HepG2 (cell line): ENCODE data around the gene SF3B6. TPM values are rescaled to one million over a fixed set of nuclear protein-coding genes. Genes with fewer than 3 reads are reported as not detected.

ENCODE experiments used
- AHR ChIP-seq: IDR thresholded peaks from 2 replicates; pipeline ENCODE4 v1.6.1; 2018; ENCODE audit warnings: missing genetic modification reagents, missing compliant biosample characterization
- FOSL2 ChIP-seq: sonication (generic); formaldehyde crosslinking; IDR thresholded peaks from 2 replicates; pipeline ENCODE4 v1.4.0; 2020; ENCODE audit warnings: missing genetic modification reagents
- HOXD1 ChIP-seq: sonication (generic); formaldehyde crosslinking; IDR thresholded peaks from 2 replicates; pipeline ENCODE4 v1.5.0; 2020; ENCODE audit warnings: missing genetic modification reagents
- IKZF1 ChIP-seq: fragments of 450-650 bp; IDR thresholded peaks from 2 replicates; pipeline ENCODE4 v1.7.1; 2016
- NFE2 ChIP-seq: sonication (generic); formaldehyde crosslinking; IDR thresholded peaks from 2 replicates; pipeline ENCODE4 v1.4.0; 2020; ENCODE audit warnings: missing genetic modification reagents
- SAFB2 ChIP-seq: sonication (generic); formaldehyde crosslinking; IDR thresholded peaks from 2 replicates; pipeline ENCODE4 v1.5.1; 2020; ENCODE audit warnings: missing genetic modification reagents, low read depth, mild to moderate bottlenecking, borderline replicate concordance
- SRSF1 ChIP-seq: fragments of 200-400 bp; formaldehyde crosslinking; optimal IDR thresholded peaks from 2 replicates; pipeline ENCODE3; 2017; ENCODE audit warnings: mild to moderate bottlenecking, low read depth, low read length, moderate library complexity
- SRSF4 ChIP-seq: fragments of 200-400 bp; formaldehyde crosslinking; IDR thresholded peaks from one replicate; pipeline ENCODE4 v1.6.1; 2018; ENCODE audit warnings: mild to moderate bottlenecking, low read depth, low read length, moderate library complexity; ENCODE audit not compliant: poor library complexity, severe bottlenecking
- TBX2 ChIP-seq: sonication (generic); formaldehyde crosslinking; IDR thresholded peaks from 2 replicates; pipeline ENCODE4 v1.5.0; 2020; ENCODE audit warnings: missing genetic modification reagents, mild to moderate bottlenecking, borderline replicate concordance
- TCF7L2 ChIP-seq: IDR thresholded peaks from 2 replicates; pipeline ENCODE4 v1.6.1; 2011; ENCODE audit warnings: mild to moderate bottlenecking, low read depth, low read length, moderate library complexity
- TGIF2 ChIP-seq: IDR thresholded peaks from 2 replicates; pipeline ENCODE4 v1.6.1; 2016; ENCODE audit warnings: control low read depth, missing compliant biosample characterization
- U2AF2 ChIP-seq: fragments of 200-400 bp; formaldehyde crosslinking; IDR thresholded peaks from 2 replicates; pipeline ENCODE4 v1.6.1; 2017; ENCODE audit warnings: low read depth, mild to moderate bottlenecking, low read length
- ZFP82 ChIP-seq: sonication (generic); formaldehyde crosslinking; IDR thresholded peaks from 2 replicates; pipeline ENCODE4 v1.5.1; 2020; ENCODE audit warnings: mild to moderate bottlenecking, missing genetic modification reagents, borderline replicate concordance
- ZNF672 ChIP-seq: sonication (generic); formaldehyde crosslinking; IDR thresholded peaks from 2 replicates; pipeline ENCODE4 v1.8.1; 2022; ENCODE audit warnings: missing genetic modification reagents
- ZNF720 ChIP-seq: sonication (generic); formaldehyde crosslinking; IDR thresholded peaks from 2 replicates; pipeline ENCODE4 v1.4.0; 2020; ENCODE audit warnings: missing genetic modification reagents
- polyA plus RNA-seq, 8 experiments: library from polyadenylated mRNA; depleted of rRNA in 3 of 8; stranded (reverse) in 7 of 8; unstranded in 1 of 8; fragments of >200 nt; fragmentation: Illumina TruSeq in 4 of 8; extraction: Trizol in 4 of 8; gene quantifications; 2 replicates each; pipeline versions ENCODE4 v1.2.1 to v1.2.3, GENCODE V29; 2011 to 2016; ENCODE audit warnings: low read depth in 4 of 8, missing spikeins in 1 of 8, mixed read lengths in 1 of 8; ENCODE audit not compliant: insufficient read depth in 1 of 8
- total RNA-seq, 5 experiments: library from RNA; depleted of rRNA; stranded (reverse); fragments of >200 nt; fragmentation: Illumina TruSeq; extraction: Trizol; gene quantifications; 2 replicates each; pipeline ENCODE4 v1.2.3, GENCODE V29; 2016; ENCODE audit warnings: low read depth in 1 of 5
- TF ChIP-seq, protein P1 (sequence below): sonication (generic); formaldehyde crosslinking; IDR thresholded peaks from 2 replicates; pipeline ENCODE4 v1.4.0; 2020; ENCODE audit warnings: missing genetic modification reagents, mild to moderate bottlenecking, borderline replicate concordance
- TF ChIP-seq, protein P2 (sequence below): sonication (generic); formaldehyde crosslinking; IDR thresholded peaks from 2 replicates; pipeline ENCODE4 v1.5.1; 2020; ENCODE audit warnings: mild to moderate bottlenecking, missing genetic modification reagents, moderate library complexity

SF3B6 gene
- total and polyA plus RNA-seq, 2 of the 13 experiments (the other 11 are each of a cell fraction or from before 2014, with no cell fraction given) = 177 to 182 TPM

DNA sequence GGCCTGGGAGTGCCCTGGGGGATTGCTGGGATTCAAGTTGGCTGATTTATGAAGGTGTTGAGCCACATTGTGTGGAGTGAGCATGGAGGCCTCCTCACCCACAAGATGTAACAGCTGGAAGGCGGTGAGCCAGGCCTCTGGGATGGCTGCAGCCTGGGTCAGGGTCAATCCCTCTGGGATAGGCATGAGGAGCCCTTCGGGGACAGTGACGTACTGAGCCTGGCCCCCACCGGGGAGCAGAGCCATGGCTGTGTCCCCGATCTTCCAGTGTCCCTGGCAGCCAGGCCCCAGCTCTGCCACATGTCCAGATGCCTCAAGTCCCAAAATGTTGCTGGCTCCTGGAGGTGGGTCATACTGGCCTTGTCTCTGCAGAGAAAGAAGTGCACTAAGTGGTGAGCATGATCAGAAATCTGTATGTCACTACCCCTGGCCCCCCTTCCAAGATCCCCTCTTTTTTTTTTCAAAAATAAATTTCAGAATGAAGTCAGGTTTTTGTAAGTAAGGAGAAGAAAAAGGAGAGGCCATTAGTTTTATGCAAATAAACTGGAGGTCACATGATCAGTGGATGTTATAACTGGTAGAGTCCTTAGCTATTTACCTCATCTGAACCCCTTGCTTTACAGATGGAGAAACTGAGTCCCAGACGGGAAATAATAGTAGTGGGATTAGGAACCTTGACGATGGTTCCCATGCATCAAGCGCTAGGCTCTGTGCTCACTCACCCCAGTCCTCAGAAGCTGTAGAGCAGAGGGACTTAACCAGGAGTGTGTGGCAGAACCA is 6.9 kb upstream of the SF3B6 start (continued):
- TF ChIP-seq, protein P1, sequence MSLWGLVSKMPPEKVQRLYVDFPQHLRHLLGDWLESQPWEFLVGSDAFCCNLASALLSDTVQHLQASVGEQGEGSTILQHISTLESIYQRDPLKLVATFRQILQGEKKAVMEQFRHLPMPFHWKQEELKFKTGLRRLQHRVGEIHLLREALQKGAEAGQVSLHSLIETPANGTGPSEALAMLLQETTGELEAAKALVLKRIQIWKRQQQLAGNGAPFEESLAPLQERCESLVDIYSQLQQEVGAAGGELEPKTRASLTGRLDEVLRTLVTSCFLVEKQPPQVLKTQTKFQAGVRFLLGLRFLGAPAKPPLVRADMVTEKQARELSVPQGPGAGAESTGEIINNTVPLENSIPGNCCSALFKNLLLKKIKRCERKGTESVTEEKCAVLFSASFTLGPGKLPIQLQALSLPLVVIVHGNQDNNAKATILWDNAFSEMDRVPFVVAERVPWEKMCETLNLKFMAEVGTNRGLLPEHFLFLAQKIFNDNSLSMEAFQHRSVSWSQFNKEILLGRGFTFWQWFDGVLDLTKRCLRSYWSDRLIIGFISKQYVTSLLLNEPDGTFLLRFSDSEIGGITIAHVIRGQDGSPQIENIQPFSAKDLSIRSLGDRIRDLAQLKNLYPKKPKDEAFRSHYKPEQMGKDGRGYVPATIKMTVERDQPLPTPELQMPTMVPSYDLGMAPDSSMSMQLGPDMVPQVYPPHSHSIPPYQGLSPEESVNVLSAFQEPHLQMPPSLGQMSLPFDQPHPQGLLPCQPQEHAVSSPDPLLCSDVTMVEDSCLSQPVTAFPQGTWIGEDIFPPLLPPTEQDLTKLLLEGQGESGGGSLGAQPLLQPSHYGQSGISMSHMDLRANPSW (CRISPR knock-in tag) = no peak
- TF ChIP-seq, protein P2, sequence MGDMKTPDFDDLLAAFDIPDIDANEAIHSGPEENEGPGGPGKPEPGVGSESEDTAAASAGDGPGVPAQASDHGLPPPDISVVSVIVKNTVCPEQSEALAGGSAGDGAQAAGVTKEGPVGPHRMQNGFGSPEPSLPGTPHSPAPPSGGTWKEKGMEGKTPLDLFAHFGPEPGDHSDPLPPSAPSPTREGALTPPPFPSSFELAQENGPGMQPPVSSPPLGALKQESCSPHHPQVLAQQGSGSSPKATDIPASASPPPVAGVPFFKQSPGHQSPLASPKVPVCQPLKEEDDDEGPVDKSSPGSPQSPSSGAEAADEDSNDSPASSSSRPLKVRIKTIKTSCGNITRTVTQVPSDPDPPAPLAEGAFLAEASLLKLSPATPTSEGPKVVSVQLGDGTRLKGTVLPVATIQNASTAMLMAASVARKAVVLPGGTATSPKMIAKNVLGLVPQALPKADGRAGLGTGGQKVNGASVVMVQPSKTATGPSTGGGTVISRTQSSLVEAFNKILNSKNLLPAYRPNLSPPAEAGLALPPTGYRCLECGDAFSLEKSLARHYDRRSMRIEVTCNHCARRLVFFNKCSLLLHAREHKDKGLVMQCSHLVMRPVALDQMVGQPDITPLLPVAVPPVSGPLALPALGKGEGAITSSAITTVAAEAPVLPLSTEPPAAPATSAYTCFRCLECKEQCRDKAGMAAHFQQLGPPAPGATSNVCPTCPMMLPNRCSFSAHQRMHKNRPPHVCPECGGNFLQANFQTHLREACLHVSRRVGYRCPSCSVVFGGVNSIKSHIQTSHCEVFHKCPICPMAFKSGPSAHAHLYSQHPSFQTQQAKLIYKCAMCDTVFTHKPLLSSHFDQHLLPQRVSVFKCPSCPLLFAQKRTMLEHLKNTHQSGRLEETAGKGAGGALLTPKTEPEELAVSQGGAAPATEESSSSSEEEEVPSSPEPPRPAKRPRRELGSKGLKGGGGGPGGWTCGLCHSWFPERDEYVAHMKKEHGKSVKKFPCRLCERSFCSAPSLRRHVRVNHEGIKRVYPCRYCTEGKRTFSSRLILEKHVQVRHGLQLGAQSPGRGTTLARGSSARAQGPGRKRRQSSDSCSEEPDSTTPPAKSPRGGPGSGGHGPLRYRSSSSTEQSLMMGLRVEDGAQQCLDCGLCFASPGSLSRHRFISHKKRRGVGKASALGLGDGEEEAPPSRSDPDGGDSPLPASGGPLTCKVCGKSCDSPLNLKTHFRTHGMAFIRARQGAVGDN (CRISPR knock-in tag) = peak; percentile 32
- no peak for TF ChIP-seq SAFB2 (CRISPR knock-in tag)
- TF ChIP-seq TBX2 = no peak; the same call in 1 of the 2 replicates
- TF ChIP-seq FOSL2 (CRISPR knock-in tag) = no peak
- no peak for TF ChIP-seq U2AF2
- no peak for TF ChIP-seq ZNF672 (CRISPR knock-in tag)
- no peak for TF ChIP-seq NFE2 (CRISPR knock-in tag)
- no peak for TF ChIP-seq TCF7L2
- no peak for TF ChIP-seq IKZF1
- no peak for TF ChIP-seq SRSF1
- TF ChIP-seq SRSF4 = no peak
- TF ChIP-seq ZNF720 (CRISPR knock-in tag) = no peak
- no peak for TF ChIP-seq HOXD1
- no peak for TF ChIP-seq TGIF2
- TF ChIP-seq AHR (CRISPR knock-in tag) = no peak
- peak; percentile 1; the same call in 1 of the 2 replicates for TF ChIP-seq ZFP82
